HCT116 (cell line): ENCODE measurements around the gene ERBB4.

Source experiments
- ATF3 ChIP-seq: IDR thresholded peaks from 2 replicates; pipeline ENCODE4 v1.6.1; 2012
- CTCF ChIP-seq, 3 experiments: fragments of 200-600 bp in 1 of 3; sonication (generic) in 1 of 3; IDR thresholded peaks in 2 of 3; conservative IDR thresholded peaks in 1 of 3; 2 replicates each; pipeline ENCODE4 v1.5.1; 2012 to 2017; ENCODE audit warnings: low read depth in 2 of 3, low read length in 2 of 3, antibody characterized with exemption in 1 of 3, borderline replicate concordance in 1 of 3, control low read depth in 1 of 3, mild to moderate bottlenecking in 1 of 3, mixed read lengths in 1 of 3, mixed run types in 1 of 3, moderate library complexity in 1 of 3; ENCODE audit not compliant: insufficient read depth in 1 of 3
- EZH2 ChIP-seq: fragments of 200-600 bp; sonication (generic); IDR thresholded peaks from 2 replicates; pipeline ENCODE4 v1.6.1; 2017; ENCODE audit warnings: antibody characterized with exemption, mixed run types
- EZH2phosphoT487 ChIP-seq: fragments of 200-600 bp; IDR thresholded peaks from 2 replicates; pipeline ENCODE4 v1.6.1; 2018; ENCODE audit warnings: antibody characterized with exemption, borderline replicate concordance
- FOSL1 ChIP-seq: IDR thresholded peaks from 2 replicates; pipeline ENCODE4 v1.6.1; 2012; ENCODE audit warnings: low read depth
- MAX ChIP-seq: IDR thresholded peaks from 2 replicates; pipeline ENCODE4 v1.6.1; 2012
- POLR2AphosphoS5 ChIP-seq: IDR thresholded peaks from 2 replicates; pipeline ENCODE4 v1.6.1; 2011; ENCODE audit warnings: mild to moderate bottlenecking, low read depth, low read length, moderate library complexity
- SIN3A ChIP-seq: IDR thresholded peaks from 2 replicates; pipeline ENCODE4 v1.6.1; 2012; ENCODE audit warnings: low read depth
- TCF7L2 ChIP-seq: IDR thresholded peaks from 2 replicates; pipeline ENCODE4 v1.7.0; 2011; ENCODE audit warnings: borderline replicate concordance, inconsistent platforms; ENCODE audit not compliant: insufficient read depth, insufficient read length; ENCODE audit errors: extremely low read depth
- YY1 ChIP-seq: IDR thresholded peaks from 2 replicates; pipeline ENCODE4 v1.6.1; 2011; ENCODE audit warnings: low read length, low read depth, moderate library complexity, mild to moderate bottlenecking; ENCODE audit not compliant: insufficient replicate concordance; ENCODE audit errors: extremely low read depth
- ZBTB33 ChIP-seq: IDR thresholded peaks from 2 replicates; pipeline ENCODE4 v1.6.1; 2011; ENCODE audit warnings: mild to moderate bottlenecking, low read length, moderate library complexity; ENCODE audit not compliant: insufficient replicate concordance; ENCODE audit errors: extremely low read depth

- TF ChIP-seq ATF3 (no peak), POLR2AphosphoS5 (no peak), CTCF (IDR thresholded peaks at IDR 0.05 in 2 of 3, conservative IDR thresholded peaks at IDR 0.05 in 1 of 3; ENCODE audit: borderline replicate concordance in 1 of 3, insufficient read depth in 1 of 3, low read depth in 2 of 3, low read length in 2 of 3) (no peak), YY1 (no peak), ZBTB33 (no peak), FOSL1 (no peak), EZH2phosphoT487 (no peak), TCF7L2 (no peak), EZH2 (no peak), MAX (no peak), SIN3A (no peak)
These were observed 362.5 kb downstream of the ERBB4 start for GRCh38 chr2:212176151-212176550.
